IMR-90 (cell line): ENCODE measurements around the gene FOXO1. TPM values are rescaled to one million over a fixed set of nuclear protein-coding genes. Genes with fewer than 3 reads are reported as not detected.

Experiments used
- ATAC-seq: fragments of 200-7000 bp; cut with Tn5 transposase; 2 replicates; pipeline ENCODE4 v1.9.1; 2020; ENCODE audit warnings: low read depth, mild to moderate bottlenecking, moderate library complexity
- BruUV-seq: library from RNA; stranded (reverse); fragments of 400-500 nt; replicated peaks from 2 replicates; lab custom pipeline; 2021; lab: Mats Ljungman, UMichigan
- CTCF ChIA-PET: fragments of 300-600 bp; formaldehyde crosslinking; extraction: SDS; loops from one replicate; lab custom pipeline; 2021; ENCODE audit warnings: antibody characterized with exemption; lab: Yijun Ruan, JAX
- POLR2A ChIA-PET: fragments of 300-600 bp; sonication (Branson Sonifier 250); formaldehyde crosslinking; loops from one replicate; lab custom pipeline; 2022; ENCODE audit warnings: antibody characterized with exemption; ENCODE audit not compliant: unreplicated experiment; lab: Charles Lee
- DNase-seq: peaks from one replicate; pipeline ENCODE4 v3.0.0; 2013
- H2AFZ ChIP-seq: replicated peaks from 2 replicates; pipeline ENCODE3; 2013; ENCODE audit warnings: low read length, mild to moderate bottlenecking; ENCODE audit not compliant: poor library complexity
- H2AK5ac ChIP-seq: 2 replicates; pipeline ENCODE4 v1.6.1; 2013; ENCODE audit warnings: low read depth, low read length, inconsistent platforms
- H2AK9ac ChIP-seq: replicated peaks from 2 replicates; pipeline ENCODE3; 2013; ENCODE audit warnings: mild to moderate bottlenecking, low read depth, low read length, moderate library complexity; ENCODE audit not compliant: poor library complexity
- H2BK120ac ChIP-seq: 2 replicates; pipeline ENCODE4 v1.6.1; 2013; ENCODE audit warnings: low read depth, low read length, inconsistent platforms
- H2BK15ac ChIP-seq: 3 replicates; pipeline ENCODE4 v1.6.1; 2013; ENCODE audit warnings: low read depth, low read length, inconsistent platforms
- H2BK20ac ChIP-seq: 2 replicates; pipeline ENCODE4 v1.6.1; 2013; ENCODE audit warnings: low read depth, mild to moderate bottlenecking, inconsistent platforms, low read length, moderate library complexity
- H2BK5ac ChIP-seq: 2 replicates; pipeline ENCODE4 v1.6.1; 2013; ENCODE audit warnings: mild to moderate bottlenecking, low read depth, low read length, inconsistent platforms; ENCODE audit not compliant: poor library complexity, severe bottlenecking
- H3K14ac ChIP-seq: replicated peaks from 2 replicates; pipeline ENCODE4 v1.6.1; 2013; ENCODE audit warnings: low read depth, low read length, inconsistent platforms
- H3K18ac ChIP-seq: 2 replicates; pipeline ENCODE4 v1.6.1; 2013; ENCODE audit warnings: low read depth, low read length, control low read depth
- H3K23ac ChIP-seq: 2 replicates; pipeline ENCODE4 v1.6.1; 2013; ENCODE audit warnings: low read depth, low read length, inconsistent platforms
- H3K27ac ChIP-seq: 2 replicates; pipeline ENCODE4 v1.5.1; 2013; ENCODE audit warnings: mild to moderate bottlenecking, control low read depth, low read length; ENCODE audit not compliant: insufficient read depth
- H3K27me3 ChIP-seq: 2 replicates; pipeline ENCODE4 v1.6.1; 2013; ENCODE audit warnings: low read length; ENCODE audit not compliant: control insufficient read depth, insufficient read depth
- H3K36me3 ChIP-seq: 2 replicates; pipeline ENCODE4 v1.6.1; 2013; ENCODE audit warnings: low read length, mixed read lengths; ENCODE audit not compliant: control insufficient read depth, insufficient read depth
- H3K4ac ChIP-seq: 2 replicates; pipeline ENCODE4 v1.6.1; 2013; ENCODE audit warnings: low read depth, low read length, inconsistent platforms
- H3K4me1 ChIP-seq: 2 replicates; pipeline ENCODE4 v1.6.1; 2013; ENCODE audit warnings: low read length, mixed read lengths; ENCODE audit not compliant: control insufficient read depth, insufficient read depth
- H3K4me2 ChIP-seq: 2 replicates; pipeline ENCODE4 v1.6.1; 2013; ENCODE audit warnings: low read depth, mild to moderate bottlenecking, control low read depth, low read length, moderate library complexity
- H3K4me3 ChIP-seq: 2 replicates; pipeline ENCODE4 v1.5.1; 2013; ENCODE audit warnings: low read depth, mild to moderate bottlenecking, control low read depth, low read length, moderate library complexity; ENCODE audit not compliant: insufficient read depth
- H3K56ac ChIP-seq: 2 replicates; pipeline ENCODE4 v1.6.1; 2013; ENCODE audit warnings: low read length, inconsistent platforms; ENCODE audit not compliant: insufficient read depth; ENCODE audit errors: extremely low read depth
- H3K79me1 ChIP-seq, 2 experiments: 2 replicates each; pipeline ENCODE4 v1.6.1; 2013; ENCODE audit warnings: low read length in 2 of 2, inconsistent platforms in 1 of 2, low read depth in 1 of 2
- H3K9ac ChIP-seq: 2 replicates; pipeline ENCODE4 v1.6.1; 2013; ENCODE audit warnings: low read depth, low read length, control low read depth
- H3K9me1 ChIP-seq: 2 replicates; pipeline ENCODE4 v1.6.1; 2013; ENCODE audit warnings: low read length, inconsistent platforms; ENCODE audit not compliant: insufficient read depth
- H3K9me3 ChIP-seq: 2 replicates; pipeline ENCODE4 v1.6.1; 2013; ENCODE audit warnings: low read length; ENCODE audit not compliant: control insufficient read depth, insufficient read depth
- H4K20me1 ChIP-seq: 2 replicates; pipeline ENCODE4 v1.6.1; 2013; ENCODE audit warnings: low read length, inconsistent platforms; ENCODE audit not compliant: insufficient read depth
- H4K5ac ChIP-seq: 2 replicates; pipeline ENCODE4 v1.6.1; 2013; ENCODE audit warnings: mild to moderate bottlenecking, low read depth, low read length, control low read depth
- H4K8ac ChIP-seq, 2 experiments: 2 replicates each; pipeline ENCODE4 v1.6.1; 2013; ENCODE audit warnings: low read depth in 2 of 2, low read length in 2 of 2, control low read depth in 1 of 2, inconsistent platforms in 1 of 2
- H4K91ac ChIP-seq: 2 replicates; pipeline ENCODE4 v1.6.1; 2013; ENCODE audit warnings: low read depth, low read length, inconsistent platforms; ENCODE audit not compliant: insufficient read depth
- CEBPB ChIP-seq: IDR thresholded peaks from 2 replicates; pipeline ENCODE4 v1.6.1; 2012; ENCODE audit warnings: low read depth, low read length, improper control_type of control experiment
- CHD1 ChIP-seq: IDR thresholded peaks from 2 replicates; pipeline ENCODE4 v1.6.1; 2012; ENCODE audit warnings: low read depth, low read length, improper control_type of control experiment
- CTCF ChIP-seq: conservative IDR thresholded peaks from 2 replicates; pipeline ENCODE4 v1.5.1; 2012; ENCODE audit warnings: mild to moderate bottlenecking, low read depth, low read length, improper control_type of control experiment
- FOS ChIP-seq: fragments of 150-350 bp; IDR thresholded peaks from 2 replicates; pipeline ENCODE4 v1.6.1; 2016; ENCODE audit warnings: low read depth, low read length
- MAFK ChIP-seq: IDR thresholded peaks from 2 replicates; pipeline ENCODE4 v1.6.1; 2012; ENCODE audit warnings: low read depth, low read length, improper control_type of control experiment
- MAZ ChIP-seq: IDR thresholded peaks from 2 replicates; pipeline ENCODE4 v1.6.1; 2012; ENCODE audit warnings: low read depth, mild to moderate bottlenecking, low read length, improper control_type of control experiment, moderate library complexity, borderline replicate concordance
- MXI1 ChIP-seq: IDR thresholded peaks from 2 replicates; pipeline ENCODE4 v1.6.1; 2012; ENCODE audit warnings: low read depth, mild to moderate bottlenecking, low read length, moderate library complexity, borderline replicate concordance
- NFE2L2 ChIP-seq: fragments of 150-350 bp; IDR thresholded peaks from 2 replicates; pipeline ENCODE4 v1.6.1; 2016; ENCODE audit warnings: low read depth, mild to moderate bottlenecking, low read length
- POLR2A ChIP-seq: IDR thresholded peaks from 2 replicates; pipeline ENCODE4 v1.6.1; 2012; ENCODE audit warnings: mild to moderate bottlenecking, low read depth, low read length
- RAD21 ChIP-seq: IDR thresholded peaks from 2 replicates; pipeline ENCODE4 v1.6.1; 2012; ENCODE audit warnings: low read length, improper control_type of control experiment
- RCOR1 ChIP-seq: IDR thresholded peaks from 2 replicates; pipeline ENCODE4 v1.6.1; 2012; ENCODE audit warnings: mild to moderate bottlenecking, low read length, improper control_type of control experiment; ENCODE audit not compliant: insufficient replicate concordance
- RFX5 ChIP-seq: IDR thresholded peaks from 2 replicates; pipeline ENCODE4 v1.8.0; 2012; ENCODE audit warnings: low read depth, mild to moderate bottlenecking, low read length, moderate library complexity
- SMC3 ChIP-seq: fragments of 150-350 bp; IDR thresholded peaks from 2 replicates; pipeline ENCODE4 v1.6.1; 2016; ENCODE audit warnings: low read depth, mild to moderate bottlenecking, antibody characterized with exemption, low read length, moderate library complexity
- USF2 ChIP-seq: fragments of 150-350 bp; IDR thresholded peaks from 2 replicates; pipeline ENCODE4 v1.6.1; 2017; ENCODE audit warnings: mild to moderate bottlenecking, antibody characterized with exemption, low read length, low read depth
- WGBS, 2 experiments: methylation state at CpG; one replicate each; pipeline versions ENCODE4 v1.1.5 to v1.1.7; 2013; ENCODE audit warnings: missing lambda C conversion rate in 2 of 2; ENCODE audit not compliant: insufficient read length in 1 of 2; ENCODE audit errors: extremely low coverage in 2 of 2; 5-methylcytosine and 5-hydroxymethylcytosine counted together
- dilution Hi-C: fragments of 300-500 bp; cut with HindIII; formaldehyde crosslinking; loops from one replicate; pipeline ENCODE4 v1.14.3; 2018; ENCODE audit warnings: low sequenced_read_pairs; ENCODE audit not compliant: unreplicated experiment
- in situ Hi-C: fragments of 300-500 bp; cut with MboI; formaldehyde crosslinking; loops from 3 replicates; pipeline ENCODE4 v1.14.3; 2019; ENCODE audit warnings: low sequenced_read_pairs, inconsistent platforms, mixed read lengths
- intact Hi-C: fragments of 100-400 bp; cut with micrococcal nuclease; formaldehyde crosslinking; loops from 2 replicates; pipeline ENCODE4 v1.10.0; 2022
- polyA plus RNA-seq, 3 experiments: library from polyadenylated mRNA; depleted of rRNA; stranded (reverse); fragments of >200 nt; gene quantifications; 2 replicates each; pipeline ENCODE4 v1.2.3, GENCODE V29; 2012; ENCODE audit warnings: low replicate concordance in 1 of 3
- total RNA-seq: library from RNA; depleted of rRNA; stranded (reverse); fragments of >200 nt; gene quantifications from 2 replicates; pipeline ENCODE4 v1.2.3, GENCODE V29; 2012

FOXO1 gene
- total and polyA plus RNA-seq, 2 of the 4 experiments (the other 2 are of a cell fraction) = 0.12 to 0.18 TPM

GRCh38 chr13:40515702-40516101, 150.7 kb downstream of the FOXO1 start (continued):
- TF ChIP-seq MAZ (no peak), NFE2L2 (no peak), FOS (no peak), CEBPB (no peak), CHD1 (no peak)

GRCh38 chr13:40514802-40515201, 151.6 kb downstream of the FOXO1 start:
- Histone ChIP-seq H3K79me1 (no peaks in the 10 kb centered on the region), H3K14ac (no peak overlapping the region), H3K36me3 (no peaks in the 10 kb centered on the region), H3K9ac (no peak overlapping the region), H4K20me1 (no peaks in the 10 kb centered on the region), H2BK20ac (no peak overlapping the region), H2BK120ac (no peak overlapping the region), H3K56ac (no peak overlapping the region), H3K23ac (no peak overlapping the region), H2AK5ac (no peak overlapping the region), H3K9me3 (no peaks in the 10 kb centered on the region), H2AFZ (no peak overlapping the region), H4K91ac (no peak overlapping the region), H3K4me1 (no peaks in the 10 kb centered on the region), H4K5ac (no peak overlapping the region), H3K4me3 (no peak overlapping the region), H2BK15ac (no peak overlapping the region), H4K8ac (no peak overlapping the region), H3K4me2 (no peak overlapping the region), H3K27ac (no peak overlapping the region), H2AK9ac (no peak overlapping the region), H3K4ac (no peak overlapping the region), H3K27me3 (0 out of 2 replicates have a peak, but pooled peaks cover 1% of the 10 kb centered on the region), H2BK5ac (no peak overlapping the region), H3K18ac (no peak overlapping the region), H3K9me1 (no peaks in the 10 kb centered on the region)
- DNase-seq (no peak), ATAC-seq (no peak)
- TF ChIP-seq MAFK (no peak), CHD1 (no peak), RFX5 (no peak), MAZ (no peak), USF2 (no peak), SMC3 (no peak), MXI1 (no peak), FOS (no peak), CTCF (no peak), RCOR1 (no peak), POLR2A (no peak), CEBPB (no peak), RAD21 (no peak)
- intact Hi-C loops = no loop called here
- POLR2A ChIA-PET = no interaction called here
- in situ Hi-C loops = no loop called here
- CTCF ChIA-PET = no interaction called here
- no TSS peak for BruUV-seq
- 25% methylated on average over 2 of the region's 2 CpGs; no CpG with 5 or more reads in 1 of the 2 experiments for WGBS, 2 experiments
- dilution Hi-C loops = no loop called here
